Activated naive CD4-positive, alpha-beta T cell treated with anti-CD3 and anti-CD28 coated beads, Interleukin-2, amount 10 ng/mL, durations not matched to agents 7 days and 5 days (primary cell): ENCODE results near the gene ZBED3.

ENCODE experiments used
- CTCF ChIA-PET: fragments of 350-600 bp; sonication (Branson Sonifier 250); formaldehyde crosslinking; loops from one replicate; lab custom pipeline; 2021; ENCODE audit warnings: antibody characterized with exemption; lab: Charles Lee
- DNase-seq: peaks from one replicate; pipeline ENCODE4 v3.0.0-alpha.2; 2020
- H3K27ac Mint-ChIP-seq: one replicate; pipeline ENCODE4 v1.8.0; 2021; ENCODE audit warnings: mild to moderate bottlenecking, moderate library complexity, mixed read lengths
- H3K27me3 Mint-ChIP-seq: one replicate; pipeline ENCODE4 v1.8.0; 2021; ENCODE audit warnings: mild to moderate bottlenecking, mixed read lengths
- H3K36me3 Mint-ChIP-seq: one replicate; pipeline ENCODE4 v1.8.0; 2021; ENCODE audit warnings: mixed read lengths
- H3K4me1 Mint-ChIP-seq: one replicate; pipeline ENCODE4 v1.8.0; 2021; ENCODE audit warnings: mixed read lengths
- H3K4me3 Mint-ChIP-seq: one replicate; pipeline ENCODE4 v1.8.0; 2021; ENCODE audit warnings: mild to moderate bottlenecking, moderate library complexity, mixed read lengths
- H3K9me3 Mint-ChIP-seq: one replicate; pipeline ENCODE4 v1.8.0; 2021; ENCODE audit warnings: mixed read lengths

Gene ZBED3

GRCh38 chr5:77065256-77065655 is 21.8 kb downstream of the ZBED3 start:
- no peak overlapping the region for H3K27ac Mint-ChIP-seq
- peaks cover 42% of the 10 kb centered on the region for H3K36me3 Mint-ChIP-seq
- H3K27me3 Mint-ChIP-seq, result no peaks in the 10 kb centered on the region
- CTCF ChIA-PET, result no interaction called here
- peaks cover 15% of the 10 kb centered on the region for H3K4me1 Mint-ChIP-seq
- DNase-seq, result no peak
- no peak overlapping the region for H3K4me3 Mint-ChIP-seq
- no peaks in the 10 kb centered on the region for H3K9me3 Mint-ChIP-seq

- CTCF ChIA-PET, result no interaction called here
- Mint-ChIP-seq H3K9me3 (no peaks in the 10 kb centered on the region), H3K36me3 (peaks cover 43% of the 10 kb centered on the region), H3K27ac (no peak overlapping the region), H3K4me1 (peaks cover 15% of the 10 kb centered on the region), H3K27me3 (no peaks in the 10 kb centered on the region), H3K4me3 (no peak overlapping the region)
- DNase-seq, result no peak
Measured at GRCh38 chr5:77064040-77064439, 23.0 kb downstream of the ZBED3 start.

DNA sequence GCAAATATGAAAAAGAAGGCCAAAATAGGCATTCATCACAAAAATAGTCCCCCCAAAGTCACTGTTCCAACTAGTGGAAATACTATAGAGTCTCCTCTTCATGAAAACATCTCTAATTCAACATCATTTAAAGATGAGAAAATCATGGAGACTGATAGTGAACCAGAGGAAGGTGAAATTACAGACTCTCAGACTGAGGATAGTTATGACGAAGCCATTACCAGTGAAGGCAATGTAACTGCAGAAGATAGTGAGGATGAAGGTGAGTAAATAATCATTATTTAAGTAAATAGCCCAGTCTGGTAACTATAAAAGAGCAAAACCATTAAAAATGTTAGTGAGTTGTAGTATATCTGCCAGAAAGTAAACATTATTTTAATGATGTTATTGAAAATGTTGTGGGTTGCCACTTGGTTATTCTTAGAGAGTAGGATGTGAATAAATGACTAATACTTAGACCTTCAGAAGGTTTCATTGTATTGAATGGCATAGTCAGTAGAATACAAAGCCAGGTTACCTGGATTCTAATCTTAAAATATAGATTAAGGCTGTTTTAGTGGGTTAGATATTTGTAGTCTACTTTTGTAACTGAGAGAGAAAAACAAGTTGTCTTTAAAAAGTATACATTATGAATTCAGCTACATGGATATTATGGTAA is 40.5 kb downstream of the ZBED3 start:
- CTCF ChIA-PET, result no interaction called here
- Mint-ChIP-seq H3K36me3 (peaks cover 37% of the 10 kb centered on the region), H3K4me3 (no peak overlapping the region), H3K4me1 (peaks cover 6% of the 10 kb centered on the region), H3K9me3 (no peaks in the 10 kb centered on the region), H3K27me3 (no peaks in the 10 kb centered on the region), H3K27ac (no peak overlapping the region)
- no peak for DNase-seq

- no peak overlapping the region for H3K4me3 Mint-ChIP-seq
- H3K27ac Mint-ChIP-seq, result no peak overlapping the region
- DNase-seq, result no peak
- H3K27me3 Mint-ChIP-seq, result no peaks in the 10 kb centered on the region
- peaks cover 20% of the 10 kb centered on the region for H3K4me1 Mint-ChIP-seq
- CTCF ChIA-PET, result no interaction called here
- H3K36me3 Mint-ChIP-seq, result peaks cover 41% of the 10 kb centered on the region
- no peaks in the 10 kb centered on the region for H3K9me3 Mint-ChIP-seq
Measured at GRCh38 chr5:77035950-77036349, 51.1 kb downstream of the ZBED3 start.

GRCh38 chr5:77033338-77033737 is 53.7 kb downstream of the ZBED3 start:
- H3K9me3 Mint-ChIP-seq, result peaks cover 16% of the 10 kb centered on the region

GRCh38 chr5:77032635-77033034 is 54.5 kb downstream of the ZBED3 start:
- CTCF ChIA-PET, result no interaction called here
- Mint-ChIP-seq H3K9me3 (peaks cover 19% of the 10 kb centered on the region), H3K27ac (no peak overlapping the region), H3K36me3 (peaks cover 43% of the 10 kb centered on the region), H3K4me1 (peaks cover 30% of the 10 kb centered on the region), H3K4me3 (no peak overlapping the region), H3K27me3 (peaks cover 4% of the 10 kb centered on the region)
- no peak for DNase-seq

More at GRCh38 chr5:77033338-77033737, 53.7 kb downstream of the ZBED3 start:
- Mint-ChIP-seq H3K27ac (no peak overlapping the region), H3K4me1 (peaks cover 30% of the 10 kb centered on the region), H3K4me3 (no peak overlapping the region), H3K36me3 (peaks cover 40% of the 10 kb centered on the region), H3K27me3 (peaks cover 4% of the 10 kb centered on the region)
- no peak for DNase-seq
- CTCF ChIA-PET, result no interaction called here

GRCh38 chr5:77031891-77032290 is 55.2 kb downstream of the ZBED3 start:
- CTCF ChIA-PET, result interaction anchor here (1.2 kb wide), 1 partner anchor 13 kb away, joined by 3 read pairs; no protein-coding TSS in a partner anchor
- peaks cover 41% of the 10 kb centered on the region for H3K36me3 Mint-ChIP-seq
- H3K27ac Mint-ChIP-seq, result no peak overlapping the region

DNA sequence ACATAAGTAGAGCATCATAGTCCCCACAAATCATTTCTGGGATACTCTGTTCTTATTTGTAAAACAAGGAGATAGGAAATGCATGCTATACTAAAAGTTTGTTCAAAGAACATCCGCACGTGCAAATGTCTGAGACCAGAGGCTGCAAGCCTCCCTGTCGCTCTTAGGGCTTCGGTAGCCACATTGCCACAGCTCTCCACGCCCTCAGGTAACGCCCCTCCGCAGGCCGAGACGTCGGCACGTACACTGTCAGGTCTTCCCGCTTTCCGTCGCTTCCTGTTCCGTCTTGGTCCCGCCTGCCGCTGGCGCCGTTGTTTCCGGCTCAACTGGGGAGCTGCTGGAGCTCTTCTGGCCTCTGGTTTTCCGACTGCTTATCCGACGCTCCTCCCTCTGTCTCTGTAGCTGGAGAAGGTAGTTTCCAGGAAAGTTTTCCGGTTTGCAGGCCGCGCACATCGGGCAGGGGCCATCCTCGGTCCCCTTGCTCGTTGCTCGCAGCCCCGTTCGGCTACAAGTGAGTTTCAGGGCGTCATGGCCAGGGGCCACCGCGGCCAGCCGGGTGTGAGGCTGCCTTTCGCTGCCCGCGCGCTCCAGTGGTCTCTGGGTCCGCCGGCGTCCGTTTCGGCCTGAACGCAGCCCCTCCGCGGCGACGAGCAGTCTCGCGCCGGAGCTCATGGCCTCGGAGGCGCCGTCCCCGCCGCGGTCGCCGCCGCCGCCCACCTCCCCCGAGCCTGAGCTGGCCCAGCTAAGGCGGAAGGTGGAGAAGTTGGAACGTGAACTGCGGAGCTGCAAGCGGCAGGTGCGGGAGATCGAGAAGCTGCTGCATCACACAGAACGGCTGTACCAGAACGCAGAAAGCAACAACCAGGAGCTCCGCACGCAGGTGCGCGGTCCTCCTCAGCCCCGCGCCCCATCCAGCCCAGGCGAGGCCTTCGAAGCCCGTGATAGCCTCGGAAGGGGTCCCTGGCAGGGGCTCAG is 56.7 kb downstream of the ZBED3 start, which contains the start of gene AGGF1:
AGGF1 (plus strand) TSS at position 308 of the 975 bp plus-strand sequence; CDS start at position 671, 363 bp downstream.
- DNase-seq, result peak; percentile 96
- Mint-ChIP-seq H3K4me1 (peaks cover 30% of the 10 kb centered on the region), H3K4me3 (peak within 1 kb of the TSS; percentile 84), H3K36me3 (peaks cover 30% of the 10 kb centered on the region), H3K27ac (peak within 1 kb of the TSS; percentile 90), H3K9me3 (peaks cover 21% of the 10 kb centered on the region), H3K27me3 (peaks cover 4% of the 10 kb centered on the region)
- CTCF ChIA-PET, result interaction anchor here (1.0 to 1.3 kb wide), 3 partner anchors 14 to 47 kb away, joined by 3 to 5 read pairs (median 3); no protein-coding TSS in a partner anchor

More at GRCh38 chr5:77031891-77032290, 55.2 kb downstream of the ZBED3 start:
- H3K9me3 Mint-ChIP-seq, result peaks cover 19% of the 10 kb centered on the region
- peak overlapping the region; percentile 84 for H3K4me3 Mint-ChIP-seq
- H3K27me3 Mint-ChIP-seq, result peaks cover 4% of the 10 kb centered on the region
- peaks cover 30% of the 10 kb centered on the region for H3K4me1 Mint-ChIP-seq
- DNase-seq, result no peak

DNA sequence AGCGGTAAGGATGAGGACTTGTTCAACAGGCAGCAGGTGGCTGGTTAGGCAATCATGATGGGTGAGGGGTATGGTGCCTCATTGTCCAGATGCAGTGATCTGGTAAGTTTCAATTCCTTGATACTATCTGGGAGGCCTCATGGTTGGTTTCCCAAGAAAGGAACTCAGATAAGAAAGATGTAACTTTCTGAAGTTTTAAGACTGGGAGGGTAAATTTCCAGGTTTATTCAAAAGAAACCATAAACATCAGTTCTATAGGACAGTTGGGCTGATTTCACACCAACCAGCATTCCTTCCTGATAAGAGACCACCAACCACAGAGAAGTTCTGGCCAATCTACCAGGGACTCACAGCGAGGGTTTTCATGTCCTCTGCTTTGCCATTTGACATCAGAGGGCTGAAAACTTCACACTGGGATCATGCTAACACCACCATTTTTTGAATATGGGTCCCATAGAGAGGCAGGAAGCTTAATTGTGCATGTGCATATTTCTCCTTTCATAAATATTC is 57.7 kb downstream of the ZBED3 start:
- H3K27ac Mint-ChIP-seq, result peak overlapping the region; percentile 90
- H3K9me3 Mint-ChIP-seq, result peaks cover 21% of the 10 kb centered on the region
- peaks cover 24% of the 10 kb centered on the region for H3K36me3 Mint-ChIP-seq
- DNase-seq, result no peak
- CTCF ChIA-PET, result interaction anchor here (1.3 kb wide), 1 partner anchor 13 kb away, joined by 3 read pairs; no protein-coding TSS in a partner anchor
- H3K4me1 Mint-ChIP-seq, result peaks cover 25% of the 10 kb centered on the region
- peaks cover 4% of the 10 kb centered on the region for H3K27me3 Mint-ChIP-seq
- peak overlapping the region; percentile 84 for H3K4me3 Mint-ChIP-seq

GRCh38 chr5:77028631-77029375 is 58.3 kb downstream of the ZBED3 start:
- peaks cover 21% of the 10 kb centered on the region for H3K9me3 Mint-ChIP-seq
- CTCF ChIA-PET, result no interaction called here
- H3K4me3 Mint-ChIP-seq, result no peak overlapping the region
- H3K27ac Mint-ChIP-seq, result no peak overlapping the region
- H3K27me3 Mint-ChIP-seq, result peaks cover 4% of the 10 kb centered on the region
- DNase-seq, result no peak
- peaks cover 25% of the 10 kb centered on the region for H3K4me1 Mint-ChIP-seq
- H3K36me3 Mint-ChIP-seq, result peaks cover 24% of the 10 kb centered on the region

DNA sequence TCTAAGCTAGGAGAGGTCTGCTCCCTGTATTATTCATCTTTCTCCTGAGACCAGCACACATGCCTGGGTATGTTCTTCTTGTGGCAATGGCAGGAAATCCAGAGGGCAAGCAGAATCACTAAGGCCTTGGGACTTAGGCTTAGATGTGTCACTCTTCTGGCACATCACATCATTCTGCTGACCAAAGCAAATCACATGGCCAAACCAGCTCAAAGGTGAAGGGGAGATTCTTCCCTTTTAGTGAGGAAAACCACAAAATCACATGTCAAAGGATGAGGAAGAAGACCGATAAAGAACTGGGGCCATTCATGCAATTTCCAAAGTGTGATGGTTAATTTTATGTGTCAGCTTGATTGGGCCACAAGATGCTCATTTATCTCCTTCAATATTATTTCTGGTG is 62.6 kb downstream of the ZBED3 start:
- Mint-ChIP-seq H3K27ac (no peak overlapping the region), H3K9me3 (peaks cover 17% of the 10 kb centered on the region), H3K36me3 (peaks cover 12% of the 10 kb centered on the region), H3K4me3 (no peak overlapping the region), H3K27me3 (peaks cover 15% of the 10 kb centered on the region), H3K4me1 (peaks cover 5% of the 10 kb centered on the region)
- CTCF ChIA-PET, result interaction anchor here (1.2 kb wide), 1 partner anchor 53 kb away, joined by 3 read pairs; no protein-coding TSS in a partner anchor
- no peak for DNase-seq

DNA sequence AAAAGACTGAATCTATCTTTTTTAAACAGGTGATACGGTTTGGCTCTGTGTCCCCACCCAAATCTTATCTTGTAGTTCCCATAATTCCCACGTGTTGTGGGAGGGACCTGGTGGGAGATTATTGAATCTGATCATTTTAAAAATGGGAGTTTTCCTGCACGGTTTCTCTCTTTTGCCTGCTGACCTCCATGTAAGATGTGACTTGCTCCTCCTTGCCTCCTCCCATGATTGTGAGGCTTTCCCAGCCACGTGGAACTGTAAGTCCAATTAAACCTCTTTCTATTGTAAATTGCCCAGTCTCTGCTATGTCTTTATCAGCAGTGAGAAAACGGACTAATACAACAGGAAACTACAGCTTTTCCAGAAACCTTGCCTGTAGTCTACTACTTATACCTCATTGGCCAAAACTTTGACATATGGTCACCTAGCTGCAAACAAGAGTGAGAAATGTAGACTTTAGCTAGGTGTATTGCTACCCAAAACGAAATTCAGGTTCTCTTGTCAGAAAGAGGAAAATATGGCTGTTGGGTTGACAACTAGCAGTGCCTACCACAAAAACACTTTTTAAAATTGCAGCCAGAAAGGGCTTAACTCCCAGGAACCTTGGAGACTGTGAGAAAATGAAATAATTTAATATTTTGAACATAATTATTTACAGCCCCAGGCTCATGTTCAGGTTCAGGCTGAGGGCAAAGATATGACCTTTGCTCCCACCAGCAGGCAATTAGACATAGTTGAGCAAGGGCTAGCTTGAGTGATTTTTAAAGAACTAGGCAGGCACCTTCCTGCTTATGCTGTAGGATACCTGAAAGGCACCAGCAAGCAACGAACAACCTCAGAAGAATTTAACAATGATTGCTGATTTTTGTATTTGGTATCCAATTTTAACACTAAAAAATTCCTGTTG is 64.3 kb downstream of the ZBED3 start:
- CTCF ChIA-PET, result no interaction called here
- H3K4me1 Mint-ChIP-seq, result peaks cover 5% of the 10 kb centered on the region
- H3K27ac Mint-ChIP-seq, result no peak overlapping the region
- H3K36me3 Mint-ChIP-seq, result no peaks in the 10 kb centered on the region
- peaks cover 4% of the 10 kb centered on the region for H3K9me3 Mint-ChIP-seq
- DNase-seq, result no peak
- H3K27me3 Mint-ChIP-seq, result peaks cover 24% of the 10 kb centered on the region
- no peak overlapping the region for H3K4me3 Mint-ChIP-seq
